ENCODE results near the gene GALNT2. TPM values are rescaled to one million over a fixed set of nuclear protein-coding genes. Genes with fewer than 3 reads are reported as not detected.

Gene GALNT2
- polyA plus RNA-seq, 2 of the 4 experiments (the other 2 are of a cell fraction), result 66.9 to 114 TPM

GRCh38 chr1:230272557-230272956, 205.5 kb downstream of the GALNT2 start:
- ATAC-seq, result no peak
- Histone ChIP-seq H3K4me3 (no peak overlapping the region), H3K4me2 (no peak overlapping the region), H3K27ac (no peak overlapping the region), H3K9me3 (no peaks in the 10 kb centered on the region), H3K4me1 (peaks cover 4% of the 10 kb centered on the region; the same call in 1 of the 3 replicates)
- TF ChIP-seq HEYL (CRISPR knock-in tag; IDR thresholded peaks at IDR 0.05) (no peak), JUN (IDR thresholded peaks at IDR 0.05) (no peak), MAZ (IDR thresholded peaks at IDR 0.05; ENCODE audit: borderline replicate concordance, low read depth, low read length) (no peak), KDM1A (IDR thresholded peaks at IDR 0.05; ENCODE audit: low read depth) (no peak), FOSL2 (IDR thresholded peaks at IDR 0.05) (no peak), FOSL2 (CRISPR knock-in tag; IDR thresholded peaks at IDR 0.05) (no peak), RCOR1 (IDR thresholded peaks at IDR 0.05; ENCODE audit: low read depth, low read length) (no peak), RARB (CRISPR knock-in tag; IDR thresholded peaks at IDR 0.05) (no peak), ZC3H11A (IDR thresholded peaks at IDR 0.05) (no peak), REST (IDR thresholded peaks at IDR 0.05) (no peak), CHD4 (IDR thresholded peaks at IDR 0.05; ENCODE audit: borderline replicate concordance) (no peak)
- TF ChIP-seq, protein P1, sequence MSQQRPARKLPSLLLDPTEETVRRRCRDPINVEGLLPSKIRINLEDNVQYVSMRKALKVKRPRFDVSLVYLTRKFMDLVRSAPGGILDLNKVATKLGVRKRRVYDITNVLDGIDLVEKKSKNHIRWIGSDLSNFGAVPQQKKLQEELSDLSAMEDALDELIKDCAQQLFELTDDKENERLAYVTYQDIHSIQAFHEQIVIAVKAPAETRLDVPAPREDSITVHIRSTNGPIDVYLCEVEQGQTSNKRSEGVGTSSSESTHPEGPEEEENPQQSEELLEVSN (IDR thresholded peaks at IDR 0.05; ENCODE audit: borderline replicate concordance, low read depth), result no peak
- TF ChIP-seq, protein P2, sequence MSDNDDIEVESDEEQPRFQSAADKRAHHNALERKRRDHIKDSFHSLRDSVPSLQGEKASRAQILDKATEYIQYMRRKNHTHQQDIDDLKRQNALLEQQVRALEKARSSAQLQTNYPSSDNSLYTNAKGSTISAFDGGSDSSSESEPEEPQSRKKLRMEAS (IDR thresholded peaks at IDR 0.05), result no peak
- 90% methylated on average over 9 of the region's 9 CpGs for WGBS (ENCODE audit: missing lambda C conversion rate)
- no peak for FAIRE-seq
- CTCF ChIA-PET, result no interaction called here
- POLR2A ChIA-PET, result no interaction called here
- DNase-seq (ENCODE audit: low read depth in 1 of 2, low spot score in 1 of 2), result no peak

DNA sequence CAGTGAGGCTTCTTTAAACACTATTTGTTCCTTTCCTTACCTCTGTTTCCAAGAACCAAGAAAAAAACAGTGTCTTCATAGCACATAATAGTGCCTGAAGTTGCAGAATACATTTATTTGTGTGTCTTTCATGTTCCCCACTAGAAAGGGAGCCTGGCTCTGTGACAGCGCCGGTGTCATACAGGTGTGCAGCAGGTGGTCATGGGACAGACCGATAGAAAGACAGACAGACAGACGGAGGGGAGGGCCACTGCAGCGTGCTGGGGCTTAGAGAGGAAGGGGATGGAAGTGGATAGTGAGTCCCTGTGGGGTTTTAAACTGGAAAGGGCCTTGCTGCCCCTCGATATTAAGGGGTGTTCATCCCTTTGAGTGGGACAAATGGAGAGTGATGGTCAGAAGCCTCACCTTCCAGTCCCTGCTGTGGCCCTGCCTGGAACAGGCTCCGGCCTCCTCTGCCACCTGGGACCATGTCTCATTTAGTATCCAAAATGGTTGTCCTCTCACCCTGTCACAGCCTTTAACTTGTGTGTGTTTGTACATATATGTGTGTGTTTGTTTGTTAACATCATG, 206.2 kb downstream of the GALNT2 start:
- TF ChIP-seq EP300 (IDR thresholded peaks at IDR 0.05), result no peak
- TF ChIP-seq, protein P3, sequence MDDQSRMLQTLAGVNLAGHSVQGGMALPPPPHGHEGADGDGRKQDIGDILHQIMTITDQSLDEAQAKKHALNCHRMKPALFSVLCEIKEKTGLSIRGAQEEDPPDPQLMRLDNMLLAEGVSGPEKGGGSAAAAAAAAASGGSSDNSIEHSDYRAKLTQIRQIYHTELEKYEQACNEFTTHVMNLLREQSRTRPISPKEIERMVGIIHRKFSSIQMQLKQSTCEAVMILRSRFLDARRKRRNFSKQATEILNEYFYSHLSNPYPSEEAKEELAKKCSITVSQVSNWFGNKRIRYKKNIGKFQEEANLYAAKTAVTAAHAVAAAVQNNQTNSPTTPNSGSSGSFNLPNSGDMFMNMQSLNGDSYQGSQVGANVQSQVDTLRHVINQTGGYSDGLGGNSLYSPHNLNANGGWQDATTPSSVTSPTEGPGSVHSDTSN (IDR thresholded peaks at IDR 0.05), result no peak
- TF ChIP-seq RNF2 (IDR thresholded peaks at IDR 0.05; ENCODE audit: borderline replicate concordance, low read depth), result no peak
- no peak for TF ChIP-seq GATA3 (IDR thresholded peaks at IDR 0.05; ENCODE audit: borderline replicate concordance)
- TF ChIP-seq SMC3 (IDR thresholded peaks at IDR 0.05), result no peak
- TF ChIP-seq TP53 (CRISPR knock-in tag; IDR thresholded peaks at IDR 0.05), result no peak
- TF ChIP-seq, protein P4, sequence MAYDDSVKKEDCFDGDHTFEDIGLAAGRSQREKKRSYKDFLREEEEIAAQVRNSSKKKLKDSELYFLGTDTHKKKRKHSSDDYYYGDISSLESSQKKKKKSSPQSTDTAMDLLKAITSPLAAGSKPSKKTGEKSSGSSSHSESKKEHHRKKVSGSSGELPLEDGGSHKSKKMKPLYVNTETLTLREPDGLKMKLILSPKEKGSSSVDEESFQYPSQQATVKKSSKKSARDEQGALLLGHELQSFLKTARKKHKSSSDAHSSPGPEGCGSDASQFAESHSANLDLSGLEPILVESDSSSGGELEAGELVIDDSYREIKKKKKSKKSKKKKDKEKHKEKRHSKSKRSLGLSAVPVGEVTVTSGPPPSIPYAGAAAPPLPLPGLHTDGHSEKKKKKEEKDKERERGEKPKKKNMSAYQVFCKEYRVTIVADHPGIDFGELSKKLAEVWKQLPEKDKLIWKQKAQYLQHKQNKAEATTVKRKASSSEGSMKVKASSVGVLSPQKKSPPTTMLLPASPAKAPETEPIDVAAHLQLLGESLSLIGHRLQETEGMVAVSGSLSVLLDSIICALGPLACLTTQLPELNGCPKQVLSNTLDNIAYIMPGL (CRISPR knock-in tag; IDR thresholded peaks at IDR 0.05; ENCODE audit: borderline replicate concordance), result no peak
- TF ChIP-seq CHD4 (IDR thresholded peaks at IDR 0.05; ENCODE audit: borderline replicate concordance), result no peak
- no peak for TF ChIP-seq NFE2L2 (conservative IDR thresholded peaks at IDR 0.05; ENCODE audit: low read length)
- no peak overlapping the region for H3K27ac ChIP-seq
- DNase-seq (ENCODE audit: low read depth in 1 of 2, low spot score in 1 of 2) (no peak), ATAC-seq (no peak), FAIRE-seq (no peak)
- no peaks in the 10 kb centered on the region for H3K9me3 ChIP-seq
- WGBS (ENCODE audit: missing lambda C conversion rate), result 79% methylated on average over 7 of the region's 7 CpGs
- no peak overlapping the region for H3K4me2 ChIP-seq
- ChIA-PET POLR2A (no interaction called here), CTCF (no interaction called here)
- peaks cover 4% of the 10 kb centered on the region; the same call in 1 of the 3 replicates for H3K4me1 ChIP-seq
- H3K4me3 ChIP-seq, result no peak overlapping the region

Measured in A549 (cell line).